NCI-H1417 treated with DMSO at 0.1 percent for 48 hours (cell line): ENCODE measurements around the gene LYAR.
A peak's percentile ranks its signal among the peaks of the same experiment; 100 is the strongest.

Experiments
- DNase-seq: peaks from one replicate; lab custom pipeline; 2025; lab: John Stamatoyannopoulos, UW

The LYAR gene

DNA sequence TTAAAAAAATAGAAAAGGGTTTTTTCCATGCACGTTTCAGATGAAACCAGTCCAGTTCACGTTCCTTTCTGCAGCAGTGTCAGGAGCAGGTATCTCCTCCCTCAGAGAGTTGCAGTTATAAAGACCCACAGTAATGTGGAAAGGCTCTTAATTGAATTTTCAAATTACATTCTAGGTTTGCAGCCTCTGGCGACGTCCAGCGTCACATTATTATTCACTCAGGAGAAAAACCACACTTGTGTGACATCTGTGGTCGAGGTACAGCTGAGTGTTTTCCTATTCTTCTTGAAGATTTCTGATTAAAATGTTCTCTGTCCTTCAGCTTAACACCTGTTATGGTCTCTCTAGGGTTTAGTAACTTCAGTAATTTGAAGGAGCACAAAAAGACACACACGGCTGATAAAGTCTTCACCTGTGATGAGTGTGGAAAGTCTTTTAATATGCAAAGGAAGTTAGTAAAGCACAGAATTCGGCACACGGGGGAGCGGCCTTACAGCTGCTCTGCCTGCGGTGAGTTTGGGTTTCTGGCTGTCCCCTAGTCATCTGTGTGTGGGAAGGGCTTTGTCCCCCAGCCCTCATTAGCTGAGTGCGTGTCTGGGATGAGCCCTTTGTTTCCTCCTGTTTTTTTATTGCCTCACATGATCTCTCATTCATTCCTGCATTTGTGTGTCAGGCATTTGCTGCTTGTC lies 25.7 kb upstream of the LYAR start:
- no peak for DNase-seq

DNA sequence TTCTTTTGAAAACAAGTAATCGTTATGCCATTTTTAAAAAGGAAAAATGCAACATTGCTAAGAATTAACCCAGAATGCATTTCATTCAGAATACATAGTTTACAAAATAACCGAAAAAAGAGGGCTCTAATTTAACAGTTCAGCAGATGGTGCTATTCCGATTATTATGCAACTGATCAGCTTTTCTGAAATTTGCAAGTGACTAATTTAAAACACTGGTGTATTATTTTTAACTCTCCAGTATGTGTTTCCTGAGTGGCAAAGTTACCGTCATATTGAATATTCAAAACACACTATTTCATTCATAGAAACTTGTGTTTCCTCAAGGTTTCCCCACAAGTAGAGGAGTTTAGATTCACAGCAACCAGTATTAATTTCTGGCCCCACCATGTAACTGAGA lies 21.2 kb upstream of the LYAR start:
- DNase-seq, result no peak

DNA sequence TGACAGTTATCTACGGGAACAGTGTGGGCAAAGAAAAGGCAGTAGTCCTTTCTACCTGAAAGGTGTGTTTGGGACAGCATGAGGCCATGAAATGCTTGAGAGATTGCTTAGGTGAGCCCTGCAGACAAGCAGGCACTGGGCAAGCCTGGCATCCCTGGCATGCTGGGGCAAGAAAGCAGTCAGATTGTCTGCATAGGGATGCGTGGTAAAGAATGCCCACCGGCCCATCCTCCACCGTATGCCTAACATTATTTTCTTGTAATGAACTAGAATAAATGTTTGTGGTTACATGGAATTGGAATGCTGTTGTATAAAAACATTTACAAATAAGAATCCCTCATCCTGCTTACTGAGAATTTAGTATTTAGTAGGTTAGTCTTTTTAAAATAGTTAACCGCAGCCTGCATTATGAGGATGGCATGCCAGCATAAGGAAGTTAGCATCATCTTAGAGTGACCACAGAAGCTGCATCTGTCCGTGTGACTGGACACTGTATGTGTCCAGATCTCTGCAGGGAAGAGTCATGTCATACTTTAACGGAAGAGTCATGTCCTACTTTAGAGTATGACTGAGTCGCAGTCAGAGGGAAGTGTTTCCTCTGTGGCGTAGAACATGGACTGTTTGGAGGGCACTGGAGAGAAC lies 19.0 kb upstream of the LYAR start:
- DNase-seq, result no peak

DNA sequence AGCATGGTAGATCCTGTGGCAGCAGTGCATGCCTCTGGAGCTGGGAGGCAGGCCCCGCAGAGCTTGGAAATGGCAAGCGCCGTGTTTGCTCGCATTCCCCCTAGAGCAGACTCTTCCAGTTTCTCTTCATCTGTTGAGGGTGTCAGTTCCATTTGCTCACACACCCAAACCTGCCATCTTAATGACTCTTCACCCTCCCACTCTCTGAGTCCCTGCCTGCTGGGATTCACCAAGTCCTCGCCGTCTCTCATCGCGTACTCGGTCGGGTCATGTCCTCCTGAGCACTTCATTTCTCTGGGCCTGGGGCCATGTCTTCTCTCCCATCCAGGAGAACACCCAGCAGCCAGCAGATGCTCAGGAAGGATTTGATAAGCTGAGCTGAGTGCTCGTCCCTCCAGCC lies 17.0 kb upstream of the LYAR start:
- DNase-seq, result no peak

DNA sequence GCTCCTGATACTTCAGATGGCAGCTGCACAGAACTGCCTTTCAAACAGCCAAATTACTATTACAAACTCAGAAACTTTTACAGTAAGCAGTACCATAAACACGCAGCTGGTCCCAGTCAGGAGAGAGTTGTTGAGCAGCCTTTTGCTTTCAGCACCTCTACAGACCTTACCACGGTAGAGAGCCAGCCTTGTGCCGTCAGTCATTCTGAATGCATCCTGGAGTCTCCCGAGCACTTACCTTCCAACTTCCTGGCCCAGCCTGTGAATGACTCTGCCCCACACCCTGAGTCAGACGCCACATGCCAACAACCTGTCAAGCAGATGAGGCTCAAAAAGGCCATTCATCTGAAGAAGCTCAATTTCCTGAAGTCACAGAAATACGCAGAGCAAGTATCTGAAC lies 12.5 kb upstream of the LYAR start:
- DNase-seq, result no peak

DNA sequence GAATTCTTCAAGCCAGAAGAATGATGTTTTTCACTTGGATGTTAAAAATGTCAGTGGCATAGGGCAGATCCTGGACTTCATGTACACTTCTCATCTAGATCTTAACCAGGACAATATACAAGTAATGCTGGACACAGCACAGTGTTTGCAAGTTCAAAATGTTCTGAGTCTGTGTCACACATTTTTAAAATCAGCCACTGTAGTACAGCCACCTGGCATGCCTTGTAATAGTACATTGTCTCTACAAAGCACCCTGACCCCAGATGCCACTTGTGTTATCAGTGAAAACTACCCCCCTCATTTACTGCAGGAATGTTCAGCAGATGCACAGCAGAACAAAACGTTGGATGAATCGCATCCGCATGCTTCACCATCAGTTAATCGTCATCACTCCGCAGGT lies 12.0 kb upstream of the LYAR start:
- DNase-seq, result no peak

DNA sequence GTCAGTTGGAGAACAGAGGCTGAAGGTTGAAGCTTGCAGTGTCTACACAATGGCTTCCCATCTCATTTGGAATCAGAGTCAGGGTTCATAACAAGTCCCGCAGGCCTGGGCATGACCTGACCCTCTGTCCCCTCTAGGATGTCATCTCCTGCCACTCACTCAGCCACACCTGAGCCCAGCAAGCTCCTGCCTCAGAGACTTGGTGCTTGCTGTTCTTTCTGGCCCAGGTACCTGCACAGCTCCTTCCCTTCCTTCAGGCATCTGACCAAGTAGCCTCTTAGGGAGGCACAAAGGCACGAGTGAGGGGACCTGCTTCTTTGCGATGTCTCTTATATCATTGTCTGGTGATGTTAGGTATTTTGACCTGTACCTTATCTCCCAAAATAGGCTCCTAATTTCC lies 9.1 kb upstream of the LYAR start:
- no peak for DNase-seq

DNA sequence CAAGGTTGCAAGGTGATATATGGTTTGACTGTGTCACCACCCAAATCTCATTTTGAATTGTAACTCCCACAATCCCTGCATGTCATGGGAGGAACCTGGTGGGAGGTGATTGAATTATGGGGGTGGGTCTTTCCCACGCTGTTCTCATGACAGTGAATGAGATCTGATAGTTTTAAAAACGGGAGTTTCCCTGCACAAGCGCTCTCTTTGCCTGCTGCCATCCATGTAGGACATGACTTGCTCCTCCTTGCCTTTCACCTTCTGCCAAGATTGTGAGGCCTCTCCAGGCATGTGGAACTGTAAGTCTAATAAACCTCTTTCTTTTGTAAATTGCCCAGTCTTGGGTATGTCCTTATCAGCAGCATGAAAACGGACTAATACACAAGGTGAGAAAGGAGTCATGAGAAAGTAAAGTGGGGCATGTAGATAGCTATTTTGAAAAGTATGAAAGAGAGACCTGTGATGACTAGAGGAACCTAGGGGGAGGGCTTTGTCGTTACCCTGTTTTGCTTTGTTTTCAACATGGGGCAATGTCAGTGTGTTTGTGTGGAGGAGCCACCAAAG lies 6.4 kb upstream of the LYAR start:
- DNase-seq, result no peak

DNA sequence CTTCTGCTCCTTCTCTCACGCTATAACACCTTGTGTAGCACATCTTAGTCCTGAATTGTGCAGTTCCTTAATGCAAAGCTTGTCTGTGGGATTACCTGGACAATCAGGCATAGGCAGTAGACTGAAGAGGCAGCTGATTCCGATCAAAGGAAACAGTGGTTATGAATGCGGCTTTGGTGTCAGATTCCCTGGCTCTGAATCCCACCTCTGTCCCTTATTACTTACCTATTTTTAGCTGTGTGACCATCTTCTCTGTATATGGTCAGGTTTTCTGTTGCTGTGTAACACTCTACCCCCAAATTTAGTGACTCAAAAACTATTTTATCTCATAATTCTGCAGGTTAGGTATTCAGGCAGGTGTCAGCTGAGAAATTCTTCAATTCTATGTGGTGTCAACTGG lies 3.3 kb upstream of the LYAR start:
- DNase-seq, result no peak

DNA sequence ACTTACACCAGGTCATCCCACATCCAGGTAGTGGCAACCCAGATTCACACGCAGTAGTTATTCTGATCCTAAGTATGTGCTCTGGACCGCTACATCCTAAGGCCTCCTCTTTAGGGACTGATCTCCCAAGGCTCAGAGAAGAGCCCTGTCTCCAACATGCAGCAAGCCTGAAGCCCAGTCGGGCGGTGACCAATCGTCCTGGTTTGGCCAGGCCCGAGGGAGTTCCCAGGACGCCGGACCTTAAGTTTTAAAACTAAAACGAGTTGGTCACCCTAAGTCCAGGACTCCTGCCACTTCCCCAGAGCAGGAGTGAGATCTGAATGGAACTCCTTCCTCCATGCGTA lies 385 bp downstream of the LYAR start:
- DNase-seq, result no peak

DNA sequence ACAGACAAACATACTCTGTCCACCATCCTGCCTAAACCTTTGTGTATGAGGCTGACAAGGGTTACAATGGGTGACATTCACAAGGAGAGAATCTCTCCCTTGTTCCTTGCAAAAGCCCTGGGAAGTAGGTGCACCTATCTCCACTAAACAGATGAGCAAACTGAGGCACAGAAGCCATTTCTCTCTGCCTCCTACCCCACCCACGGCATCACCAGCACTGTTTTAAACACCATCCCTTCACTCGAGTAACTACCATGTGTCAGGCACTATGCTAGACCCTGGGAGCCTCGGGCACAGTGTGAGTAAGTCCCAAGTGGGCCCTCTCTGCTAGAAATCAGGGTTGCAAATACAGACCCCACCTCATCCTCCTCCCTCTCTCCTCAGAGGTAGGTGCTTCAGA lies 899 bp downstream of the LYAR start:
- DNase-seq, result no peak

DNA sequence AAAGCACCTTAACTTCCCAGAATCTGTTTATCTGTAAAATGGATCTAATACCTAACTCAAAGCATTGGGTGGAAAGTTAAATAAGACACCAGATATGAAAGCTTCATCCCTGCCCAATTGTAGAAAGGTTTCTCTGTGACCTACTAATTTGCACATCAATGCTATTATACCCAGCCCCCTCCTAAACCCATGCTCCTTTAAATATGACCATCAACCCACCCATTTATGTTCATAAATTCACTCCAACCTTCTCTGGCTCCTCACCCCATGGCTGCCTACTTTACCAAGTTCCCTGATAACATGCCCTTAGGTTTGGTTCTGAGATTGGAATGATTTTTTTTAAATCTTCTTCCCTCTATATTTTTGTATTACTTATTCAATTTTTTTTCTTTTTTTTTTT lies 1.9 kb downstream of the LYAR start:
- no peak for DNase-seq

DNA sequence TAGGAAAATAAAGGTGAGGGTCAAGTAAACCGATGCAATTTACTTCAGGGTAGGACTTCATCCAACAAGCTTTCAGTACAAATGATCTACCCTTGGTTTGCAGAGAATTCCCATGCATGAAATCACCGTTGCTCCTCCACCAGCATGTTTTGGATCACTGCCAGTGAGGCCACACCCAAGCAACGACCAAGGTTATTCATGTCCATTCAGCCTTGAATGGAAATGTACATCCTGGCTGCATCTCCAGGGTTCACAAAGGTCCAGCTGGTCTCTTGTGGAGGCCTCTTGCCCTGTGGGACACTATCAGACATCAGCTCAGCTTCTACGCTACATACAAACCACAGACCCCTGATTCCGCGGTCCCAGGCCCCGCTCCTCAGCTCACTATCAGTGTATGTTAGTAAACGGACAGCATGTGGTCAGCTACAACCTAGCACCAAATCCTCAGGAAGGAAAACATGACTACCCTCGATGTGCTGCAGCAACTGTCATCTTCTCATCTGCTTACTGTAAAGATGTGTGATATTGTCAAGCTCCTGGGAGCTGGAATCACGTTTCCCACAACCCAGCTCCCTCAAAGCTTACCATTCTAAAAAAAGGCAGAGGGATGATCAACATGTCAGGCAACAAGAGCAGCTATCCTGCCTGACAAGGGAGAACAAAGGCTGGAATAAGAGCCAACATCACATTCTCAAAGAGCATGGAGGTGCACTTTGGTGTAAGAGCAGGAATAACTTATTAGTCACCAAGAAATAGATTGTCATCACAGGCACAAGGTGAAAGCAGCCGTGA lies 4.9 kb downstream of the LYAR start:
- DNase-seq, result no peak

DNA sequence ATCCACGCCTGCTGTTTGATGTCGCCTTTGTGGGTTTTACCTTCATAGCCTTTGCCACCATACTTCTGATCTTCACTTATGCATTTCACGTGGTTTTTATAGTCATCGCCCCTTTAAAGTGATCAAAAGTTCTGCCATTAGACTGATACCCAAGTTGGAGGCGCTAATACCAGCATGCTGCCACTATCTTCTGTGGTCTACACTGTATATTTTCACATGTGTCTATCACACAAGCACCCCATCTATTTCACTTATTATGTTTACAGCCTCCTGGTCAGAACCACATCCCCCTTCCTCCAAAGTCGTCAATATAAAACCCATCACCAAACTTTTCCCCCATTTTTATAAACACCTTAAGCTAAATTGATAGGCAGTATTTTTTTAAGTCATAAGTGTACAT lies 8.2 kb downstream of the LYAR start:
- DNase-seq, result no peak

DNA sequence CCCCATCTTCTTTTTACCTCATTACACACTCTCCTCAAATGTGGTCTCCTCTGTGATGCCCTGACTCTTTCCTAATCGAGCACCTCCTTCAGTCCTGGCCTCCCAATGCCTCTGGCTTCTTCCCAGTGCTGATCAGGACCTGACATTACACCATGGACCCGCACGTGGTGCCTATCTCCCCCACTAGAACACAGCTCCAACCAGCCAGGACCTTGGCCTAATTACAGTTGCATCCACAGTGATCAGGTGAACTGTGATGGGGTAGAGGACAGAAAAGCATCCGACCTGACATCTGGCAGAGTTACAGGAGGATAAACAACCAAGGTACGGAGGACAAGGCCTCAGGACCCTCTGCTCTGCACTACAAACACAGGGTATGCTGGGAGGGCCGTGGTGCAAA lies 12.4 kb downstream of the LYAR start:
- no peak for DNase-seq

DNA sequence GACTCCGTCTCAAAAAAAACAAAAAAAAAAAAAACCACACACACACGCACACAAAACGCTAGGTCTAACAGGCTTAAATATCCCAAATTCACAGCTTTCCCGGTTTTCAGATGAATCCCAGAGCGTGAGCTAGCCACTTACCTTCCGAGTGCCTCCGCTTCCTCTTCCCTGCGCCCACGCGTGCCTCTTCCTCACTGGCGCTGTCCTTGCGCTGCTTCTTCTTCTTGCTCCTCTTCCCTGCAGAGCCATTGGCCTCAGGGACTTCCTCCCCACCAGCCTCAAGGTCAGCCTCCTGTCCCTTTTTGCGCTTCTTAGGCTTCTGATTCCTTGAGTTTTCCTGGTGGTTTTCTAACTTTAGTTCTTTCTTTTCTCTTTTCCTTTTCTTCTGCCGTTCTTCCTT lies 15.7 kb downstream of the LYAR start:
- no peak for DNase-seq

DNA sequence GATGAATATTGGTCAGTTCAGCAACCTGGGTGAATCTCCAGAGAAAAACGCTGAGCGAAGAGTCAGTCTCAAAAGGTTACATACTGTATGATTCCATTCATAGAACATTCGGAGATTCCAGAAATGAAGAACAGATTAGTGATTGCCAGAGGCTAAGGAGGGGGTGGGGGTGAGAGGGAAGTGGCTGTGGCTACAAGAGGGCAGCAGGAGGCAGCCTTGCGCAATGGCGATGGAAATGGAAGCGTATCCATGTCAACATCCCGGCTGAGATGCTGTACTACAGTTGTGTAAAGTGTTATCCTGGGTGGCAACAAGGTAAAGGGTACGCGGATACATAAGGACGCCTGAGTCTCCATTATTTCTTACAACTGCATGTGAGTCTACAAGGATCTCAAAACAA lies 18.0 kb downstream of the LYAR start:
- no peak for DNase-seq

DNA sequence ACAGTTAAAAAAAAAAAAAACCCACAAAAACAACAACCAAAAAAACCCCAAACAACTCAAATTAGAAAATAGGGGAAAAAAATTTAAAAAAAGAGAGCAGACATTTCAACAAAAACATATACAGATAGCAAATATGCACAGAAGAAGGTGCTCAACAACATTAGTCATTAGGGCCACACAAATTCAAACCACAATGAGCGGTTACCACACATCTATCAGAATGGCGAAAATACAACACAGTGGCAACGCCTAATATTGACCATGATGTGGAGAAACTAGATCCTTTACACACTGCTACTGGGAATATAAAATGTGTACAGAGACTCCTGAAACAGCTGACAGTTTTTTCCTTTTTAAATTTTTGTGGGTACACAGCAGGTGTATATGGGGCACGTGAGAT lies 19.4 kb downstream of the LYAR start:
- DNase-seq, result no peak

DNA sequence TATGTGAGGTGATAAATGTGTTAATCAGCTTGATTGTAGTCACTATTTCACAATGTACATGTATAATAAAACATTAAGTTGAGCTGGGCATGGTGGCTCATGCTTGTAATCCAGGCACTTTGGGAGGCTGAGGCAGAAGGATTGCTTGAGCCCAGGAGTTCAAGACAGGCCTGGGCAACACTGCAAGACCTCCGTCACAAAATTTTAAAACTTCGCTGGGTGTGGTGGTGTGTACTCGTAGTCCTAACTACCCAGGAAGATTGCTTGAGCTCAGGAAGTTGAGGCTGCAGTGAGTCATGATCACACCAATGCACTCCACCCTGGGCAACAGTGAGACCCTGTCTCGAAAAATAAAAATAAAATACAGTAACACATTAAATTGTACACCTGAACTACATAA lies 20.1 kb downstream of the LYAR start:
- no peak for DNase-seq

DNA sequence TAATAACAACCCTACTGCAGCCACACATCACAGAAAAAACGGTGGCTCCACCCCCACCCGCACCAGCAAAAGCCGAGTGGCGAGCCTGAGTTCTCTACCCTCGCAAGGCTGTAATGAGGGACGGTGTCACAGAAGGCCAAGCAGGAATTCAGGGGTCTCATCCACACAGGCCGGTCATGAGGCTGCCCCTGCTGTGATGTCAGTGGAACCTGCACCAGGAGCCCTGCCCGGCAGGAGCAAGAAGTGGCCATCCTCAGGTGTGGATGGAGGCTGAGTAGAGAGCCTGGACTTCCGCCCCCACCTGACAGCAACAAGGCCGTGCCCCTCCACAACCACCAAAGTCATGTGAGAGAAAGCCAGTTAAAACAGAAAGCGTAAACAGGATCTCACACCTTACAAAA lies 20.6 kb downstream of the LYAR start:
- no peak for DNase-seq

DNA sequence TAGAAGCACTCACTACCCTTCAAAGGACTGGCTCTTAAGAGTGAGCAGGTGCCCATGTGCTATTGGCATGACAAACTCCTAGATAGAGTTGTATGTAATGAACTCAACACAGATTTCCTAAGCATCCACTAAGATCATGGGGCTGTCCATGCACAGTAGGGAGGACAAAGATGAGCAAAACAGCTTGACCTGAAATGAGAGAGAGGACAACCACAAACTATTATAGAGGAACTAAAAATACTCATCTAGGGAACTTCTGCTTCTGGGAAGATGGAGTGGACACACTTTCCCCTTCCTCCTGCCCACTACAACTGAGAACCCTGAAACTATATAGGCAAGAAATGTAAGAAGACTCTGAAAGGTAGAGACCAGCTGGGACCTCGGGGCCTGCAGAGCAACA lies 21.2 kb downstream of the LYAR start:
- no peak for DNase-seq

DNA sequence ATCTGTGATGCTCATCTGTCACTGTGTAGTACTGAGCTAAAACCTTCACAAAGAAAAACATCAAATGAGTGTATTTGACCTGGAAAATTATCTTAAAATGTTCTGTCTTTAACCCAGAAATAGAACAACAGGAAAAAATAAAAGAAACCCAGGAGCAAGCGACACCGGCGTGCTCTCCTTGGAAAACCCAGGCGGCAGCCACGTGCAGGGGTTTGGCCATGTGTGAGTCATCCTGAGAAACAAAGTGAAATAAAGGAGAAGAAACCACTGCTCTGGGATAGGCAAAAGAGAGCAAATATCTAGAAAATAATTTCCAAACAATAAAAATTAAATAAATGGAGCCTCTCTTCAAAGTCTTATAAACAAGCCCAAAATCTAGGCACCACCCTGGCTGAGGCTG lies 22.0 kb downstream of the LYAR start:
- DNase-seq, result no peak

DNA sequence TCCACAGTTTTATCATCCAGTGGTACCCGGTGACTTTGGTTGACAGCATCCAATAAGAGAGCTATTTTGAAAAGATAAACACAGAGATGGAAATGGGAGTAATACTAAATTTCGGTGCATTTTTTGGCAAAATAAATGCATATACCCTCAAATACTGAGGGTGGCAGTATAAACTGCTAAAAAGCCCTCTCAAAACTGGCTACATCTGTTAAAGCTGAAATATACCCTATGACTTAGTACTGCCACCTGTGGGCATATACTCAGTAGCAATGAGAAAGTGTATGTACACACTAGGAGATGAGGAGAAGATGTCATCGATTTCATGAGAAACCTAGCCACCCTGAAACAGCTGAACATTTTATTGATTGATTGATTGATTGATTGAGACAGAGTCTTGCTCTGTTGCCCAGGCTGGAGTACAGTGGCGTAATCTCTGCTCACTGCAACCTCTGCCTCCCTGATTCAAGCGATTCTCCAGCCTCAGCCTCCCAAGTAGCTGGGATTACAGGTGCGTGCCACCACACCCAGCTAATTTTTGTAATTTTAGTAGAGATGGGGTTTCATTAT lies 29.7 kb downstream of the LYAR start:
- peak; percentile 0 for DNase-seq
